Measurements from ENCODE around the gene HMCN2.

HMCN2 gene

DNA sequence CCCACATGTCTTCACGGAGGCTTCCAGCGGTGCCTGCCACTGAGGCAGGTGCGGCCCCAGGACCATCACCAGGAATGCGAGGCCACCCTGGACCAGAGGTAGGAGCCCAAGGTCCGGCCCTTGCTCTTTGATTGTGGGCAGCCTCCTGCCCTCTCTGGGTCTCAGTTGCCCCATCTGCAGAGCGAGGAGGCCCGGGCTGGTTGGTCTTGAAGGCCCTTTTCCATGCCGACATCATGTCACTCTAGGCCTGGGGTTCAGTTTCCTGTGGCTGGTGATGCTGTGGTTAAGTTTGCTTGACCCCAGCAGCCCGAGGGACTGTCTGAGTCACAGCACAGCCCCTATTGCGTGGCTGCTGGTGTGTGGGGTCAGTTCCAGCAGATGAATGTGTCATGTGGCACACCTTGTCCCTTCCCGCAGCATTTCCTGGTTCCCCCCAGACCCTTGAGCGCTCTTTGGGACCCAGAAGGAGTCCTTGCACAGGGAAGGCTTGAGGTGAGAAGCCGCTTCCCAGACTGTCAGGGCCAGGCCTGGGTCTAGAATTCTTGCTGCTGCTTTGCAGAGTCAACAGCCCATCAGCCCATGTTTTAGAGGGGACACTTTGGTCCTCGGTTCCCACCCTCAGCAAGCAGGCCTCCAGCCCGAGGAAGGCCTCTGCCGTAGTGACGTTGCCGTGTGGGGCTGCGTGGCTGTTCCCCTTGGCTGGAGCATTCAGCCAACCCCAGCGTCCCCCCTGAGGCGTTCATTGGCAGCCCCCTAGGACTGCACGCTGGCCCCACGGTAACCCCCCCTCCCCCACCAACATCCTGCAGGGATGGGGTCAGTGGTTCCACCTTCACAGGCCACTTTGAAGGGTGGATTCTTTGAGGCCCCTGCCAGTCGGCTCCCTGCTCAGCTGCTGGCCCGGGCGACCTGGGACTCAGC lies 31.0 kb upstream of the HMCN2 start:
- TF ChIP-seq, protein P1, sequence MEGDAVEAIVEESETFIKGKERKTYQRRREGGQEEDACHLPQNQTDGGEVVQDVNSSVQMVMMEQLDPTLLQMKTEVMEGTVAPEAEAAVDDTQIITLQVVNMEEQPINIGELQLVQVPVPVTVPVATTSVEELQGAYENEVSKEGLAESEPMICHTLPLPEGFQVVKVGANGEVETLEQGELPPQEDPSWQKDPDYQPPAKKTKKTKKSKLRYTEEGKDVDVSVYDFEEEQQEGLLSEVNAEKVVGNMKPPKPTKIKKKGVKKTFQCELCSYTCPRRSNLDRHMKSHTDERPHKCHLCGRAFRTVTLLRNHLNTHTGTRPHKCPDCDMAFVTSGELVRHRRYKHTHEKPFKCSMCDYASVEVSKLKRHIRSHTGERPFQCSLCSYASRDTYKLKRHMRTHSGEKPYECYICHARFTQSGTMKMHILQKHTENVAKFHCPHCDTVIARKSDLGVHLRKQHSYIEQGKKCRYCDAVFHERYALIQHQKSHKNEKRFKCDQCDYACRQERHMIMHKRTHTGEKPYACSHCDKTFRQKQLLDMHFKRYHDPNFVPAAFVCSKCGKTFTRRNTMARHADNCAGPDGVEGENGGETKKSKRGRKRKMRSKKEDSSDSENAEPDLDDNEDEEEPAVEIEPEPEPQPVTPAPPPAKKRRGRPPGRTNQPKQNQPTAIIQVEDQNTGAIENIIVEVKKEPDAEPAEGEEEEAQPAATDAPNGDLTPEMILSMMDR (IDR thresholded peaks at IDR 0.05; ENCODE audit: low read depth, low read length): no peak
- DNase-seq (ENCODE audit: extremely low read depth, low read depth): no peak

DNA sequence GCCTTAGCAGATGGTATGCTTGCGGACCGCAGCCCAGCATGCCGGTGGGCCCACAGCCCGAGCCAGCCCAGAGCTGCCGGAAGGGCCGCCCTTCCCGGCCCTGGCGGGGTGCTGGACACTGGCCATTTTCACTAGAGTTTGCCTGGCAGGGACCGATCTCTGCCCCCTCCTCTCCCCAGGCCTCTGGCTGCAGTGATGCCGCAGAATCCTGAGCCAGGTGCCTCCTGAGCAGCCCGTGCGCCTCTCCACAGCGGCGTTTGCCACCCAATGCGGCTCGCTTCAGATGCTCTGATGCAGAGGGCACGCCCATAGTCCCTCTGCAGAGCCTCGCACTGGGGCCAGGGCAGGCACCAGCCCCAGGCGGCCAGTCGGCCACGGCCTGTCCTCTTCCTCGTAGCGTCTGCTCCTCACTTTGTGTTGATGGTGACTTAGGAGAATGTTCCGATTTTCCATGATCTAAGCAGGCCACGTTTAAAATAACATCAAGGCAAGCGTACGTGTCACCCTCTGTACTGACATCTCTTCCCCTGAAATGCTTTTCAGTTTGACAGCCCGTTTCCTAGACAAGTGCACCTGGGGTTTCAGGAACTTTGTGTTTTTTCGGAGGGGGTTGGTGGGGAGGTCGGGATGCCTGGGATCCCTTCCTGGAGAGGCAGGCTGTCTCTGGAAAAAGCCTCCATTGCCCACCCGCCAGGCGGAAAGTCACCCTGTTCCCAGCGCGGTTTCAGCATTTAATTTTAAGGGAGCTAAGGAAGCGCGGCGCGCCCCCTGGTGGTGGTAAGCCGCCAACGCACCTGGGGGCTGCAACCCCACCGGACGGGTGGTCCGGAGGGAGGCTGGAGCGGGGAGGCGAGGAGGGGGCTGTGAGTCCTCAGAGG lies 29.8 kb upstream of the HMCN2 start:
- TF ChIP-seq, protein P1 (IDR thresholded peaks at IDR 0.05; ENCODE audit: low read depth, low read length): peak; percentile 97
- no peak for DNase-seq (ENCODE audit: extremely low read depth, low read depth)

DNA sequence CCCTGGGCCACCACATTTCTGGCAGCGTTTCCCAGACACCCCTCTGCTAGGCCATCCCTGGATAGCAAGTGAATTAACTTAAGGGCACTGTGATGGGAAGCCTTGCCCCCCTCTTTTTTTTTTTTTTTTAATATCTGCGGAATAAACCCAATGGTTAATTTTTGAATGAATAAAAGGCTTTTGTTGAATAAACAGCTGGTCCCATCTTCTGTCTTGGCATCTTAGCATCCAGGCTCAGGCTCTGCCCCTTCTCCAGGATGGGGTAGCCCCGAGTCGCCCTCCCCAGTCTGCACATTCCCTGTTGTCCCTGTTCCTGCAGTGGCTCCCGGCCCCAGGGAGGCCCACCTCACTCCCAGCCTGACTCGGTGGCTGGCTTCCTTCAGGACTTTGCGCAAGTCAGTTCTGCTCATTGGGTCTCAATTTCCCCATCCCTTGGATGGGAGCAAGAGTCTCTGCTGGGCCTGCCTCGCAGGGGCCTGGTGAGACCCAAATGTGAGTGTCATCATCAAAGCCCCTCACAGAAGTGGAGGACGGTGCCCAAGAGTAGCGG lies 29.0 kb upstream of the HMCN2 start:
- TF ChIP-seq, protein P1 (IDR thresholded peaks at IDR 0.05; ENCODE audit: low read depth, low read length): no peak
- DNase-seq (ENCODE audit: extremely low read depth, low read depth): no peak

DNA sequence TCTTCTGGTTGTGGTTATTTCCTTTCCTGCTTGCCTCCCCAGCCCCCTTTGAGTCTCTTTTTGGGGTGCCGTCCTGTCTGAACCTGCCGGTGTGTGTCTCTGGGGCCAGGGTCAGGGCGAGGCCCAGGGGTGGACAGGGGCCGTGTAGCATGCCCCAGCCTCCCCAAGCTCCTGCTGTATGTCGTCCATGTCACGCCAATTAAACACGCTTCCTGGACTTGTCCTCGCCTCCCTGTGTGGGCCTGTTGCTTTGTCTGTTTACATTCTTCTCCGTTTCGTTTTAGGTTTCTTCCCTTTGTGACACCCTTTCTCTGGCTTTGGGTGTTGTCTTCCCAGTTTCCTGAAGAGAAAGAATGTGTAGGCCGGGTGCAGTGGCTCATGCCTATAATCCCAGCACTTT lies 28.5 kb upstream of the HMCN2 start:
- TF ChIP-seq, protein P1 (IDR thresholded peaks at IDR 0.05; ENCODE audit: low read depth, low read length): no peak
- no peak for DNase-seq (ENCODE audit: extremely low read depth, low read depth)

DNA sequence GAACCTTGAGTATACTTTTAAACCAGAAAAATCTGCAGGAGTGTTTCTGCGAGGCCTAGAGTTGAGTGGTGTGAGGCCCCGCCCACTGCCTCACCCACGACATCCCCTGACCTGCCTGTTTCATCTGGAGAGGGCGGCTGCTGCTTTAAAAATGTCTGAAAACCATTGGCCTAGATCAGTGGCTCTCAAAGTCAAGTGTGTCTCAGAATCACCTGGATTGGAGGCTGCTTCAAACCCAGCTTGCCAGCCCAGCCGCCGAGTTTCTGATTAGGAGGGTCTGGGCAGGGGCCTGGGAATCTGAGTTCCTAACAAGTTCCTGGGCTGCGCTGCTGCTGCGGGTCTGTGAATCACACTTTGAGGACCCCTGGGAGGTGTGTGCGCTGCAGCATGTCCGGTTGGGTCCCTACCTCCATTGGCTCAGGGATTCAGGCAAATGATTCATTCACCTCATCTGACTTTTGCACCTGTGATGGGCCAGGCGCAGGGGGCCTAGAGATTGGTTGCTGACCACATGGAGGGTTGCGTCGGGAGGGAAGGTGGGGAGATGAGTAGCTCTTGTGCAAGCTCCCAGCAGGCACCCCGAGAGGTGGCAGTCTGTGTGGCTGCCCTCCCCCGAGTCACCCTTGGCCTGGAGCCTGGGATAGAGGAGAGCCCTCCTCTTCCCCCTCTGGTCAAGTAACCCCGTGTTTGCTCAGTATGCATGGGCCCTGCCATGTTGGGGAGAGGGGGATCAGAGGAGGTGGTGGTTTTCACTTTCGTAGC lies 27.6 kb upstream of the HMCN2 start:
- no peak for DNase-seq (ENCODE audit: extremely low read depth, low read depth)
- TF ChIP-seq, protein P1 (IDR thresholded peaks at IDR 0.05; ENCODE audit: low read depth, low read length): no peak

DNA sequence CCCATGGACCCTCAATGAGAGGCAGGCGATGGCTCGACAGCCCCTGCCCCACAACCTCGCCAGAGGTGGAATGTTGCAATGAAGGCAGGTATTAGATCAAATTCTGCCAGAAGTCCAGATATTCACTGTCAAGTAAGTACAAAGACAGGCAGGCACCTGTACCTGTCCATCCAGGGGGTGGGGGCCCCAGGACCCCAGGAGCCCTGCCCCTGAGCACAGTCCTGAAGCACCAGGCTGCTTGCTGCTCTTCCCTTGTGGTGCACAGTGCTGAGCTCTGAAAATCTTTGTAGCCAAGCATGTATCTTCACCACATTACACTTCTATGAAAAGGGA lies 26.2 kb upstream of the HMCN2 start:
- DNase-seq (ENCODE audit: extremely low read depth, low read depth): no peak
- TF ChIP-seq, protein P1 (IDR thresholded peaks at IDR 0.05; ENCODE audit: low read depth, low read length): no peak

All from AG09319 (cell line).